ENCODE results near the gene ZXDC.

The ZXDC gene

GRCh38 chr3:126398423-126399350 is 77.0 kb downstream of the ZXDC start:
- no peak overlapping the region for H3K9ac ChIP-seq (ENCODE audit: low read depth, low read length, poor library complexity, severe bottlenecking)
- no peaks in the 10 kb centered on the region for H3K4me1 ChIP-seq (ENCODE audit: insufficient read depth, low read length, poor library complexity, severe bottlenecking)
- no peak overlapping the region for H2AFZ ChIP-seq (ENCODE audit: low read length)
- H3K79me2 ChIP-seq (ENCODE audit: insufficient read depth, low read length) = no peaks in the 10 kb centered on the region
- no peaks in the 10 kb centered on the region for H4K20me1 ChIP-seq (ENCODE audit: insufficient read depth, low read length, poor library complexity, severe bottlenecking)
- H3K9me2 ChIP-seq (replicated peaks; ENCODE audit: low read depth, low read length) = no peaks in the 10 kb centered on the region
- H3K36me3 ChIP-seq (ENCODE audit: insufficient read depth, low read length) = no peaks in the 10 kb centered on the region
- TF ChIP-seq CTCF (conservative IDR thresholded peaks at IDR 0.05; ENCODE audit: low read length) (no peak), EZH2phosphoT487 (IDR thresholded peaks at IDR 0.05; ENCODE audit: borderline replicate concordance) (no peak)
- H3K4me3 ChIP-seq (ENCODE audit: low read length, poor library complexity, severe bottlenecking) = no peak overlapping the region
- no peaks in the 10 kb centered on the region for H3F3A ChIP-seq (ENCODE audit: low read depth)
- H3K4me2 ChIP-seq (ENCODE audit: low read depth, low read length, poor library complexity, severe bottlenecking) = no peak overlapping the region
- no peaks in the 10 kb centered on the region for H3K9me3 ChIP-seq (ENCODE audit: insufficient read depth, low read depth, low read length)
- H3K27me3 ChIP-seq (ENCODE audit: insufficient read depth, low read length, poor library complexity, severe bottlenecking) = no peaks in the 10 kb centered on the region

DNA sequence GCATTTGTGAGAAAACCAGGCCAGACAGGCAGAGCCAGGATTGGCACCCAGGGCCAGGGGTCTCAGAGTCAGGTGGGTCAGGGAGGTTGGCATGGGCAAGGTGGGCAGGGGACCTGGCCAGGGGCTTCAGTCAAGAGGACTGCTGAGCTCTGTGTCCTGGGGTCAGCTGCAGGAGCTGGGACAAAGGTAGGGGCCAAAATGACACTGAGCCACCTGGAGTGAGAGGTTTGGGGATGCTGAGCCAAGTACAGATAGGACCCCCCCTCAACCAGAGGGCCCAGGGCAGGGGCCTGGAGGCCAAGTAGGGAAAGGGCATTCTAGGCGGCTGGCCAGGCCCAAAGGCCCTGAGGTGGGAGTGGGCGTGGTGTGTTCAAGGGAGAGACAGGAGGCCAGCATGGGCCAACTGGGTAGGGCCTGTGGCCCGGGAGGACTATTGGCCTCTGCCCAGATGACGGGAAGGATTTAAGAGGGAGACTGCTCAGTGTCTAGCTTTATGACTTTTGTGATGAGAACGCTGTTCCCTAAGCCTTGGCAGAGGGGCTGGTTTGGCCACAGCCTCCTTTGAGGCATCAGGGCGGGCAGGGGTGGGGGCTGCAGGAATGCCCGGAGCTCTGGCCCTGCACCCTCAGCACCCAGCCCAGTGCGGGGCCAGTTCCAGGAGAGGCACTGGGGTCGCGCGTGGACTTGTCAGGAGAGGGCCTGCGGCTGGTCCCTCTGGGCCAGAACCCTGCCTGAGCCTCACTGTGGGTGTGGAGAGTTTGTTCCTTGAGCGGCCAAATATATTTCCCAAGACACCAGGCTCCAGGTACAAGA is 77.9 kb downstream of the ZXDC start:
- no peaks in the 10 kb centered on the region for H3K9me3 ChIP-seq (ENCODE audit: insufficient read depth, low read depth, low read length)
- no peak overlapping the region for H3K4me3 ChIP-seq (ENCODE audit: low read length, poor library complexity, severe bottlenecking)
- H3K4me1 ChIP-seq (ENCODE audit: insufficient read depth, low read length, poor library complexity, severe bottlenecking) = no peaks in the 10 kb centered on the region
- H3F3A ChIP-seq (ENCODE audit: low read depth) = no peaks in the 10 kb centered on the region
- H4K20me1 ChIP-seq (ENCODE audit: insufficient read depth, low read length, poor library complexity, severe bottlenecking) = no peaks in the 10 kb centered on the region
- no peaks in the 10 kb centered on the region for H3K27me3 ChIP-seq (ENCODE audit: insufficient read depth, low read length, poor library complexity, severe bottlenecking)
- H3K79me2 ChIP-seq (ENCODE audit: insufficient read depth, low read length) = no peaks in the 10 kb centered on the region
- no peak overlapping the region for H3K4me2 ChIP-seq (ENCODE audit: low read depth, low read length, poor library complexity, severe bottlenecking)
- no peaks in the 10 kb centered on the region for H3K9me2 ChIP-seq (replicated peaks; ENCODE audit: low read depth, low read length)
- H3K36me3 ChIP-seq (ENCODE audit: insufficient read depth, low read length) = no peaks in the 10 kb centered on the region
- H3K9ac ChIP-seq (ENCODE audit: low read depth, low read length, poor library complexity, severe bottlenecking) = no peak overlapping the region
- TF ChIP-seq EZH2phosphoT487 (IDR thresholded peaks at IDR 0.05; ENCODE audit: borderline replicate concordance) (no peak), CTCF (conservative IDR thresholded peaks at IDR 0.05; ENCODE audit: low read length) (no peak)
- no peak overlapping the region for H2AFZ ChIP-seq (ENCODE audit: low read length)

GRCh38 chr3:126396536-126396935 is 79.2 kb downstream of the ZXDC start:
- Histone ChIP-seq H3K27me3 (ENCODE audit: insufficient read depth, low read length, poor library complexity, severe bottlenecking) (no peaks in the 10 kb centered on the region), H4K20me1 (ENCODE audit: insufficient read depth, low read length, poor library complexity, severe bottlenecking) (no peaks in the 10 kb centered on the region), H3F3A (ENCODE audit: low read depth) (no peaks in the 10 kb centered on the region), H3K9ac (ENCODE audit: low read depth, low read length, poor library complexity, severe bottlenecking) (no peak overlapping the region), H3K4me2 (ENCODE audit: low read depth, low read length, poor library complexity, severe bottlenecking) (no peak overlapping the region), H3K36me3 (ENCODE audit: insufficient read depth, low read length) (no peaks in the 10 kb centered on the region), H3K9me2 (replicated peaks; ENCODE audit: low read depth, low read length) (no peaks in the 10 kb centered on the region), H3K79me2 (ENCODE audit: insufficient read depth, low read length) (no peaks in the 10 kb centered on the region), H2AFZ (ENCODE audit: low read length) (no peak overlapping the region), H3K4me1 (ENCODE audit: insufficient read depth, low read length, poor library complexity, severe bottlenecking) (no peaks in the 10 kb centered on the region), H3K9me3 (ENCODE audit: insufficient read depth, low read depth, low read length) (no peaks in the 10 kb centered on the region), H3K4me3 (ENCODE audit: low read length, poor library complexity, severe bottlenecking) (no peak overlapping the region)
- TF ChIP-seq EZH2phosphoT487 (IDR thresholded peaks at IDR 0.05; ENCODE audit: borderline replicate concordance) (no peak), CTCF (conservative IDR thresholded peaks at IDR 0.05; ENCODE audit: low read length) (no peak)

Measured in Loucy (cell line).